Upper lobe of left lung (tissue), 4 donors: ENCODE results near the gene EMID1.

ENCODE experiments used
- EP300 ChIP-seq, 4 donors: sonication (generic); formaldehyde crosslinking; IDR thresholded peaks; one replicate each; pipeline ENCODE4 v1.5.1; 2017; ENCODE audit warnings: antibody characterized with exemption in 4 of 4, control low read depth in 2 of 4
- POLR2A ChIP-seq, 4 donors: fragments of 450-650 bp; IDR thresholded peaks; one replicate each; pipeline ENCODE4 v1.5.1; 2016 to 2017; ENCODE audit warnings: antibody characterized with exemption in 4 of 4, mild to moderate bottlenecking in 2 of 4
- POLR2AphosphoS5 ChIP-seq, 2 donors: sonication (generic); formaldehyde crosslinking; IDR thresholded peaks; one replicate each; pipeline ENCODE4 v1.5.1; 2017; ENCODE audit warnings: antibody characterized with exemption in 2 of 2
- TF ChIP-seq, protein P1 (sequence below), 6 experiments: fragments of 450-650 bp in 4 of 6; fragments of 200-600 bp in 2 of 6; sonication (generic) in 2 of 6; IDR thresholded peaks; one replicate each; pipeline ENCODE4 v1.5.1; 2016 to 2019; ENCODE audit warnings: antibody characterized with exemption in 6 of 6

DNA sequence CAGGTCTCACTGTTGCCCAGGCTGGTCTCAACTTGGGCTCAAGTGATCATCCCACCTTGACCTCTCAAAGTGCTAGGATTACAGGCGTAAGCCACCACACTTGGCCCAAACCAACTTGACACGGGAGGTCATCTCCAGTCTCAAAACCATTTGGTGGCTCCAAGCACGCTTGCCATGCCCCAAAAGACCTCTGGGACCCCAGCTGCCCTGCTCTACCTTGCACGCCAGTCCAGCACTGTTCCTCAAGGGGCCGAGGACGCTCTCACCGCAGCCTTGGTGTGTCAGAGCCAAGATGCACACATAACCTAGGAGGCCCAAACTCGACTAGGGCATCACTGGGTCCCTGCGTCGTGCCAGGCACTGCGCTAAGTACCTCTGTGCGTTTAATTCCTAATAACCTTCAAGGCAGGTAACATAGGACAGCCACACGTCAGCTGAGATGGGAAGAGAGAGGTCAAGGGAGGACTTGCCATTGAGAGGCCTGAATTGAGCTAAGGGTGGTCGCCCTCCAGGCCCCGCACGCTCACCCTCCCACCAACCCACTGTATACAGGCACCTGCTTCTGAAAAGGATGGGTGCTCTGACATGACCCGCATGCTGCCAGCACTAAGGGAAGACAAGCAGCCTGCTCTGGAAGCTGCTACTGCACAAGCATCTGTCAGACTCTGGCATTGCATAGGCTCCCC is 96.2 kb downstream of the EMID1 start:
- TF ChIP-seq, protein P1, sequence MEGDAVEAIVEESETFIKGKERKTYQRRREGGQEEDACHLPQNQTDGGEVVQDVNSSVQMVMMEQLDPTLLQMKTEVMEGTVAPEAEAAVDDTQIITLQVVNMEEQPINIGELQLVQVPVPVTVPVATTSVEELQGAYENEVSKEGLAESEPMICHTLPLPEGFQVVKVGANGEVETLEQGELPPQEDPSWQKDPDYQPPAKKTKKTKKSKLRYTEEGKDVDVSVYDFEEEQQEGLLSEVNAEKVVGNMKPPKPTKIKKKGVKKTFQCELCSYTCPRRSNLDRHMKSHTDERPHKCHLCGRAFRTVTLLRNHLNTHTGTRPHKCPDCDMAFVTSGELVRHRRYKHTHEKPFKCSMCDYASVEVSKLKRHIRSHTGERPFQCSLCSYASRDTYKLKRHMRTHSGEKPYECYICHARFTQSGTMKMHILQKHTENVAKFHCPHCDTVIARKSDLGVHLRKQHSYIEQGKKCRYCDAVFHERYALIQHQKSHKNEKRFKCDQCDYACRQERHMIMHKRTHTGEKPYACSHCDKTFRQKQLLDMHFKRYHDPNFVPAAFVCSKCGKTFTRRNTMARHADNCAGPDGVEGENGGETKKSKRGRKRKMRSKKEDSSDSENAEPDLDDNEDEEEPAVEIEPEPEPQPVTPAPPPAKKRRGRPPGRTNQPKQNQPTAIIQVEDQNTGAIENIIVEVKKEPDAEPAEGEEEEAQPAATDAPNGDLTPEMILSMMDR (IDR thresholded peaks at IDR 0.05): no peak
- no peak for TF ChIP-seq EP300 (IDR thresholded peaks at IDR 0.05)
- no peak for TF ChIP-seq POLR2AphosphoS5 (IDR thresholded peaks at IDR 0.05)
- TF ChIP-seq POLR2A (IDR thresholded peaks at IDR 0.05): no peak
